RWPE2 (cell line): ENCODE data around the gene GNAS-AS1.

Source experiments
- ATAC-seq: fragments of 200-7000 bp; cut with Tn5 transposase; 3 replicates; pipeline ENCODE4 v1.9.1; 2021; ENCODE audit warnings: low read depth
- DNase-seq: peaks from one replicate; pipeline ENCODE4 v3.0.0-alpha.2; 2020; ENCODE audit warnings: low spot score
- H3K27ac ChIP-seq: fragments of 450-650 bp; 2 replicates; pipeline ENCODE4 v1.5.1; 2017; ENCODE audit warnings: mild to moderate bottlenecking; ENCODE audit not compliant: poor library complexity, severe bottlenecking
- H3K27me3 ChIP-seq: fragments of 250-450 bp; sonication (Bioruptor Pico); 2 replicates; pipeline ENCODE4 v1.5.1; 2021; ENCODE audit warnings: mild to moderate bottlenecking, moderate library complexity; ENCODE audit not compliant: insufficient read depth, poor library complexity, severe bottlenecking
- H3K36me3 ChIP-seq: fragments of 250-450 bp; sonication (Bioruptor Pico); 2 replicates; pipeline ENCODE4 v1.5.1; 2020; ENCODE audit warnings: low read depth, mild to moderate bottlenecking, moderate library complexity
- H3K4me1 ChIP-seq: fragments of 250-450 bp; sonication (Bioruptor Pico); 2 replicates; pipeline ENCODE4 v1.5.1; 2021; ENCODE audit warnings: mild to moderate bottlenecking, moderate library complexity; ENCODE audit not compliant: insufficient read depth, poor library complexity, severe bottlenecking
- H3K4me3 ChIP-seq: fragments of 250-450 bp; sonication (Bioruptor Pico); 2 replicates; pipeline ENCODE4 v1.5.1; 2021; ENCODE audit warnings: mild to moderate bottlenecking, moderate library complexity; ENCODE audit not compliant: severe bottlenecking
- H3K9me3 ChIP-seq: fragments of 250-450 bp; sonication (Bioruptor Pico); 2 replicates; pipeline ENCODE4 v1.5.1; 2021; ENCODE audit warnings: mild to moderate bottlenecking, moderate library complexity; ENCODE audit not compliant: severe bottlenecking
- TF ChIP-seq, protein P1 (sequence below): fragments of 450-650 bp; IDR thresholded peaks from one replicate; pipeline ENCODE4 v1.5.1; 2017; ENCODE audit warnings: mild to moderate bottlenecking, moderate library complexity; ENCODE audit not compliant: poor library complexity, severe bottlenecking

GNAS-AS1 gene

GRCh38 chr20:58795923-58796245 lies 54.8 kb downstream of the GNAS-AS1 start:
- DNase-seq (no peak), ATAC-seq (no peak)
- H3K4me3 ChIP-seq = no peak overlapping the region
- no peak overlapping the region for H3K27ac ChIP-seq
- H3K4me1 ChIP-seq = no peaks in the 10 kb centered on the region
- TF ChIP-seq, protein P1, sequence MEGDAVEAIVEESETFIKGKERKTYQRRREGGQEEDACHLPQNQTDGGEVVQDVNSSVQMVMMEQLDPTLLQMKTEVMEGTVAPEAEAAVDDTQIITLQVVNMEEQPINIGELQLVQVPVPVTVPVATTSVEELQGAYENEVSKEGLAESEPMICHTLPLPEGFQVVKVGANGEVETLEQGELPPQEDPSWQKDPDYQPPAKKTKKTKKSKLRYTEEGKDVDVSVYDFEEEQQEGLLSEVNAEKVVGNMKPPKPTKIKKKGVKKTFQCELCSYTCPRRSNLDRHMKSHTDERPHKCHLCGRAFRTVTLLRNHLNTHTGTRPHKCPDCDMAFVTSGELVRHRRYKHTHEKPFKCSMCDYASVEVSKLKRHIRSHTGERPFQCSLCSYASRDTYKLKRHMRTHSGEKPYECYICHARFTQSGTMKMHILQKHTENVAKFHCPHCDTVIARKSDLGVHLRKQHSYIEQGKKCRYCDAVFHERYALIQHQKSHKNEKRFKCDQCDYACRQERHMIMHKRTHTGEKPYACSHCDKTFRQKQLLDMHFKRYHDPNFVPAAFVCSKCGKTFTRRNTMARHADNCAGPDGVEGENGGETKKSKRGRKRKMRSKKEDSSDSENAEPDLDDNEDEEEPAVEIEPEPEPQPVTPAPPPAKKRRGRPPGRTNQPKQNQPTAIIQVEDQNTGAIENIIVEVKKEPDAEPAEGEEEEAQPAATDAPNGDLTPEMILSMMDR = no peak
- no peaks in the 10 kb centered on the region for H3K9me3 ChIP-seq
- H3K27me3 ChIP-seq = peaks cover 64% of the 10 kb centered on the region
- no peaks in the 10 kb centered on the region for H3K36me3 ChIP-seq

DNA sequence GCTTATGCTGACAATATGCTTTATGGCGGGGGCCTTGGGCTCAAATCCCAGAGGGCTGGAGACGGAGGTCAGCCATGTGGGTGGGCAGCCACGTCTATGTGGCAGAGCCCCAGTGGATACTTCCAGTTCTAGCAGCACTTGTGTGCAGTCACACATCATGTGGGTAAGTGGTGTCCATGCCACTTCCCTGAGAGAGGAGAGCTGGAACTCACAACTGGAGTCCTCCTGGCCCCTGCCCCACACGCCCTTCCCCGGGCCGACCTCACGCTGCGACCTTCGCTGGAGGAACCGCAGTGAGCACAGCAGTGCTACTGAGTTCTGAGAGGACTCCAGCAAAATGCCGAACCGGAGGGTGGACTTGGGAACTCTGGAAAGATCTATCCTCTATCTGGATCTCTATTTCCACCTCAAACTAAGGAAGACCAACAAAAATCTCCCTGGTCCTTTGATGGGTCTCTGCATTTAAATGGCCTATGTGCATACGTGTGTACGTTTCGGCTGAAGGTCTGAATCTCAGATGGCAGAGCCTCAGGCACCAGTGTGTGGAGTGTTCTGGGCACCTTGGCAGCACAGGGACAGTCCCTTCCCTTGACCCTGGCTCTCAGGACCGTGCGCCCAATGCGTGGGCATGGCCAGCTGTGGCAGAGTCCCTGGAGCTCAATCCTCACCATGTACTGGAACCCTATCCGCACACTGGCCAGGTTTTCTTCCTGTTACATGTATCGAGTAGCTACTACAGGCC lies 55.4 kb downstream of the GNAS-AS1 start:
- Histone ChIP-seq H3K4me3 (no peak overlapping the region), H3K27me3 (peaks cover 62% of the 10 kb centered on the region), H3K4me1 (no peaks in the 10 kb centered on the region), H3K27ac (no peak overlapping the region), H3K36me3 (no peaks in the 10 kb centered on the region), H3K9me3 (no peaks in the 10 kb centered on the region)
- TF ChIP-seq, protein P1 = no peak
- no peak for ATAC-seq
- peak; percentile 79 for DNase-seq

GRCh38 chr20:58794510-58795180 lies 56.1 kb downstream of the GNAS-AS1 start:
- ATAC-seq (no peak), DNase-seq (peak; percentile 77)
- no peaks in the 10 kb centered on the region for H3K4me1 ChIP-seq
- no peaks in the 10 kb centered on the region for H3K9me3 ChIP-seq
- H3K4me3 ChIP-seq = no peak overlapping the region
- H3K36me3 ChIP-seq = no peaks in the 10 kb centered on the region
- TF ChIP-seq, protein P1 = no peak
- H3K27me3 ChIP-seq = peaks cover 63% of the 10 kb centered on the region
- H3K27ac ChIP-seq = no peak overlapping the region

DNA sequence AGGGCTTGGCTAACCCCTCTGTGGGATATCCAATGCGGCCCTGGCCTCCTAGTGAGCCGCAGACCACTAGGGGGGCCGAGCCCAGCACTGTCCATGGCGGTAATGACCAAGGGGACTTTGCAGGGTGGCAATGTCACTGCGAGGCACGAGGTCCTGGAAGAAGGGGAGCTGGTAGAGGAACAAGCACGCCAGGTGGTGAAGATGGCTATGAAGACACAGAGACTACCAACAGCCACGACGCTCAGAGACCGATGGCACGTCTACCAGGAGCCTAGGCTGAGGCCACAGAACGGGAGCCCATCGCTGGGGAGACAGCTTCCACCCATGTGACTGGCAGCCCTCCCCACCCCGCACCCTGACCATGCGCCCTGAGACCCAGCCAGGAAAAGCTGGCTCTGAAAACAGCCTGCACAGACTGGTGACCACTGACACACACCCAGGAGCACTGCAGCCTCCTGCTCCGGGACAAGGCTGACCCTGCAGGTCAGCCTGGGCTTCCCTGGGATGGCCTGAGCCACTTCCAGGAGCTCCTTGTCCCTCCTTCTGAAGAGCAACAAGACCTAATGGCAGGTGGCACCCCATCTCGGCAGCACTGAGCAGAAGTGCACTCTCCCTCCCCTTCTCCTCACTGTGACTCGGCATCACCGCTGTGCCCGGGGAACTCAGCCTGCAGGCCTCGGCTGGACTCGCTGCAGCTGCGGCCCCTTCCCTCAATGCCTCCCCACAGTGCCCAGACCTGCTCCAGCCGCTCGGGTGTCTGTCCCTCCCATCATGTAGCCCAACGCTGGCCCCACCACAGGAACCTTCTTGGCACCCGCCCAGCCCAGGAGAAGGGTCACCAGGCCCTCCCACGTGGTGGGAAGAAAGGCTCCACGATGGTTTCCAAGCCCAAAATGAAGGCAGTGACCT lies 56.9 kb downstream of the GNAS-AS1 start:
- no peaks in the 10 kb centered on the region for H3K9me3 ChIP-seq
- H3K36me3 ChIP-seq = no peaks in the 10 kb centered on the region
- TF ChIP-seq, protein P1 = no peak
- ATAC-seq (no peak), DNase-seq (peak; percentile 80)
- H3K4me1 ChIP-seq = no peaks in the 10 kb centered on the region
- H3K4me3 ChIP-seq = no peak overlapping the region
- no peak overlapping the region for H3K27ac ChIP-seq
- H3K27me3 ChIP-seq = peaks cover 60% of the 10 kb centered on the region
